HG03159 (cell line): ENCODE data around the gene LPCAT1.

Experiments
- ATAC-seq: cut with Tn5 transposase; IDR thresholded peaks from one replicate; pipeline ENCODE4 v1.9.1; 2021; ENCODE audit warnings: mild to moderate bottlenecking, moderate library complexity; ENCODE audit not compliant: unreplicated experiment

LPCAT1 gene

DNA sequence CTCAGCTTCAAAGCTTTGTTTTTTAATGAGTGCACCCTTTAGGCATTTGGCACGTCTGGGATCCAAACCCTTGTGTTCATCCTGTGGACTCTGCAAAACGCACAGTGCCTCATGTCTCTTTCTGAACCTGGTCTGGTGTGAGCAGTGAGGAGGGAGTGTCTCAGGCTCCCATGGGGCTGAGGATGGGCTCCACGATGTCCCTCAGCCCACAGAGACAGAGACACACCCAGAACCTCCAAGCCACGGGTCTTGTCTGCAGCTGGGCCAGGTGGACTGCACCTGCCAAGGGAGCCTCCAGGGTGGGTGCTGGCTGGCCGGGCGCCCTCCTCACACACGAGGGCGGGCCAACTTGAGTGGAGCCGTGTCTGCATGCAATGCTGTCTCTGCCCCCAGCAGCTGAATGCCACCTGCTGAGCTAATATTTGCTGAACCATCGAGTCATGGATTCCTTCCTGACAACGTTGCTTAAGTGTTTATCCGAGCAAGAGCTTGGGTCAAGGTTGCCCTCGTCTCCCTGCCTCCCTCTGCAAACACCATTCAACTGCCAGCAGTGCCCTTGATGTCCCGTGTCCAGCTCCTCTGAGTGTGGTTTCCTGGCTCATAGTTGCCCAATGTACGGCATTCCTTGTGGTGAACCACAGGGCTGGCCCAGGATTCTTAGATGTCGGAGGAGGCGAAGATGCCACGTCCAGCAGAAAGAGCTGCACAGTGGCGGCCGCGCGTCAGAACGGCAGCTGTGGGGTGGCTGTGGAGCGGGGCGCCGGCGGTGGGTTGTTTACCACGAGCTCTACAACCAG is 31.4 kb upstream of the LPCAT1 start:
- ATAC-seq: no peak

DNA sequence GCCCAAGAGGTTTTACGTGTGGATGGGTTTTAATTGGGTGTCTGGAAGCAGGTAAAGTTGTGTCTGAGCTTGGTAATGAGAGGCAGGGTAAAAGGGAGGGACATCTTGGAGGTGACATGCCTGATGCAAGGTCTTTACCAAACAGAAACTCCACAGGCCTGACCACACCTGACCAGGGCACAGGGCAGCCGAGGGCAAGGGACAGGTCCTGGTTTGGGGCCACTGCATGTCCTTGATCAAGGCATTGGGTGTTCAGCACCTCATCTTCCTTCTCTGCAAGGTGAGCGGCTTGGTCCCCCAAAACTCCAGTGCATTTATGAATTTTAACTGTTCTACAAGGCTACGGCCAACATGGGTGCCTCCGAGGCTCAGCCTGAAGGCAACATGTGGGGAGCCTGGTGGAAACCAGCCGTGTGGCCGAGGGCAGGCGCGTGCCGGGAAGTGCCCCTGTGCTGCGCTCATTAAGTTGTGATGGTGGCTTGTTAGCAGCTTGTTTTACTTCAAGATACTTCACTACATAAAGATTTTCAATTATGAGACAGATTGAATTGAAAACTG is 30.7 kb upstream of the LPCAT1 start:
- ATAC-seq: no peak

DNA sequence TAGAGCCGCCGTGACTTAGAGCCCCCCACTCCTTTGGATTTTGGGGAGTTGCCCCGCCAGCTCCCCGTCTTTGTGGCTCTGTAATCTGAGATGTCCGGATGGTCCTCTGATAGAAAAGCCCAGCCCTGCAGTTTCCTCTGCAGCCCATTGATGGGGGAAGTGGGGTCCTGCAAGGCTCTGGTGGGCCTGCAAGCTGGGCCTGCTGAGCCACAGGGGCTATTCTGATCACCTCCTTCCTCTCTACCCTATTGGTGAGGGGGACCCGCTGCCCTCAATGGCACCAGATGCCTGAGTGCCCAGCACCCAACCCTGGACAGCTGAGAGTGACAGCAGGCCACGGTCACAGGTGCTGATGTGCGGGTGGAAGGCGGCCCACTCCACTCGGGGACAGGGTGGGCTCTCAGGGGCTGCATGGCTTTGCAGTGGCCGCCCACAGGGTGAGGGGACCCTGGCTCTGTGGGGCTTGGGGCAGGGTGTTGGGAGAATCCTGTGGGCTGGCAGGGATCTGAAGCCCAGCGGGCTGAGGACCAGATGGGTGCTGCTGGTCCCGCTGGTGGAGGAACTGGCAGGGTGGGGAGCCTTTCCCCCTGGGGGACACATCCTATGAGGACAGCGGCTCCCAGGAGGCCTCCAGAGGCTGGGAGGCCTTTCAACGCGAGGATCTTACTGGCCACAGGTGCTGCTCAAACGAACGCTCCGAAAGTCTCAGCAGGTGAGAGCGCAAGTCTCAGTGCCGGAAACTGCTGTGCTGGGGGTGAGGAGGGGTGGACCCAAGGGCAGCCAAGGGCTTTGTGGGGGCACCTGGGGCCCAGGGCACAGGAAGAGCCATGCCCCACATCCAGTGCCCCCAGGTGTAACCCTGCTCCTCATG is 30.0 kb upstream of the LPCAT1 start:
- ATAC-seq: no peak

DNA sequence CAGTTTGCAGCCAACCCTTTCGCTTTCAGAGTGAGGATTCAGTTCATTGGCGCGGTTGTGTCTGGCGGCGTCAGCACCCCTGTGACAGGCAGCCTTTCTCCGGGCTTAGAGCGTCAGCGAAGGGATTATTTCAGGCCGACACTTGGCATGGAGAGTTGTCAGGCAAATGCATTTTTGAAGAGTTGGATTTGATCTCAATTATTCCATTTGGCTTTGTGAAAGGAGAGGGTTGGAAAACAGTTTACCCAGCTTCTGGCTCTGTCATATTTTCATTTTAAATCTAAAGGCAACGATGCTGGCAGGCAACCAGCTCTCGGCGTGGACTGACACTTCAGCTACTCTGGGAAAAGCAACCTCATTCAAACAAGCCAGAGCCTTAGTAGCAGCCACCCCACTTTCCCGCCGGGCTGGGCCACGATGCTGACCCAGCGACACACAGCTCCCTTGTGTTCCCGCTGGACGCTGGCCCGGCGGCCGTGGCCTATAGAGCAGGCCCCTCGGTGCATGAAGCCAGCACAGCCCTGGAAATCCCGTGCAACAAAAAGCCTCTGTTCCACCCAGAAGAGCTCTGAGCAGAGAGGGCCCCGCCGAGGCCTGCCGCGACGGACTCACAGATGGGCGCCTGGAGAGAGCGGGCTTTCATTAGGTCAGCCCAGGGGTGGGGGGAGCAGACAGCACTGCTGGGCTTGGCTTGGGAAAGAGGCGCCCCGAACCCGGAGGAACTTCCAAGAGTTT is 28.9 kb upstream of the LPCAT1 start:
- no peak for ATAC-seq

DNA sequence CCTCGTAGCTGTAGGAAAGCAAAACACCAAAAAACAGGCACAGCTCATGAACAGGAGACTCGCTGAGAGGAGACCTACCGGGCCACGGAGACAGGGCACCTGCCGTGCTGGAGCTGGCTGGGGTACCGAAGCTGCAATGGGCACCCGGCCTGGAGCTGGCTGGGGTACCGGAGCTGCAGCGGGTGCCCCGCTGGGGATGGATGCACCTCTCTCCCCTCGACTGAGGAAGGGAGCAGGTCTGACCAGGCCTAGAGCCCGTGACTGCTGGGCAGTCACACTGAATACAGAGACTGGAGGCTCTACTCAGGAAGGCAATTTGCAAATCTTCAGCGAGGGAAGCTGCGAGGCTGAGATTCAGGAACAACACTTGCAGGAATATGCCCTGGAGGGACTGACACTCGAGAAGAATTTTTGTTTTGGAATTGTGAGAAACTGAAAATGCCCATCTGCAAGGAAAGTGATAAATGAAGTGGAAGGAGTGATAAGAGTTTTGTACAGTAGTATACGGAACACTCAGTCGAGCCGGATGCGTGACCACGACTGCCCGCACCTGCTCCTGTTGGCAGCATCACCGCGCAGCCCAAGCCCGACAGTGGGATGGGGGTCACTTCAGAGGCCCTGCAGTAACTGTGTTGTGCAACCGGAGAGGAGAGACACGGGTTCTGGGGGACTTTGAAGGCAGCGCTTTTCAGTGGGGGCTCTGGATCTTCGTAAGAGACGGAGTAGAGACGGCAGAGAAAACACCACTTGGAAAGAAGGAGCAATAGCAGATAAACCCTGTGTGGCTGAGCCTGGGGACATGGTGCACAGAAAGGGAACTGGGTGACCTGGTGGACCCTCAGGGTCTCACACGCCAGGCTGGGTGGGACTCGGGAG is 27.9 kb upstream of the LPCAT1 start:
- ATAC-seq: no peak

DNA sequence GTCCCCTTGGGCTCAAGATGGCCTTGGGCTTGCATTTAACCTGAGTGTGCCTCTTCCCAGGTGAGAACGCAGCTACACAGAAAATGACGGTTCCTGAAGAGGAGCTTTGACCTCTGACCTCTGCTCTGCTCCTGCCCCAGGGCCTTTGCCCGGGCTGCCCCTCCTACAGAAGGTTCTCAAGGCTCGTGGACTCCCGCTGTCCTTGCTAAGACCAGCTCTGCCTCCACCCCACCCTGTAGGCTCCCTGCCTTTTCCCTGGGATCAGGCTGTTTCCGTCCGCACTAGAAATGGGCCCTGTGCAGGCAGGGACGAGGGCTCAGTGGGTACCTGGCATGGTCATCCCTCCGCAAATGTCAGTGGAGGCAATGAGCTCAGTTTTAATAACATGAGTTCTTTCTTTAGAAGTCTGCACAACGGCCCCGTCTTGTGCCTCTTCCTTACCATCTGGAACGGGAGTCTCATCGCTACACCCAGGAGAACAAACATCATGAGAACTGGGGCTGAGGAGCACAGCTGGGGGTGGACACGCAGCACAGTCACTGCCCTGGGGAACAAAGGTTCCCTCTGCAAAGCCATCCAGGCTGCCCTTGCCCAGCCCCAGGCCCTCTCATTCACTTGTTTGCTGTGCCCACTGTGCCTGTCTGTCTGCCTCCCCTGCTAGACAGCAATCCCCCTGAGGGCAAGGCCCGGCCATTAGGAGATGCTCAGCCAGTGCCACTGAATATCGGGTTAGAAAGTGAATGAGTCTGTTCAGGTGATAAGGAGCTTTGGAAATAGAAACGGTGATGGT is 26.7 kb upstream of the LPCAT1 start:
- ATAC-seq: no peak

DNA sequence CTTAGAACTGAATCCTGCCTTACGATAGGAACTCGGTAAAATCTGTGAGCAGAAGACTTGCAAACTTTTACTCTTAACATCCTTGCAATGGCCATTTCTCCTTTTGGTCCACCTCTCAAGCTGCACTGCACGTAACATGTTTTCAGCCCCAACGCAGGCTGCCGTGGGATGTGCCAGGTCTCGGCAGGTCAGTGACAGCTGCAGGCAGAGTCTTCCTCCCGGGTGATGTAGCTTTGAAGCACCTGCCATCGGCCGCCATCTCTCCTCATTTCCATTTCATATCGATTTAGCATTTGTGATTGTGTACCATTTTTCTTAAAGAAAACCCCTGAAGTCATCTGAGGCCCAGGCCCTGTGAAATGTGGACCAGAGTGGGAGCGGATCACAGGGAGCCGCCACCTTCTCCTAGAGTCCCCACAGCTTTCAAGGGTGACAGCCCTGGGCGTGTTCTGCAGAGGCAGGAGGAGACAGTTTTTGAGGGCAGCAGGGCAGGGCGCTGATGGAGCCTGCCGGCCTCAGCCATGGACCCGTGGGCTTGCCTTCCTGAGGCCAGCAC is 25.8 kb upstream of the LPCAT1 start:
- ATAC-seq: no peak

DNA sequence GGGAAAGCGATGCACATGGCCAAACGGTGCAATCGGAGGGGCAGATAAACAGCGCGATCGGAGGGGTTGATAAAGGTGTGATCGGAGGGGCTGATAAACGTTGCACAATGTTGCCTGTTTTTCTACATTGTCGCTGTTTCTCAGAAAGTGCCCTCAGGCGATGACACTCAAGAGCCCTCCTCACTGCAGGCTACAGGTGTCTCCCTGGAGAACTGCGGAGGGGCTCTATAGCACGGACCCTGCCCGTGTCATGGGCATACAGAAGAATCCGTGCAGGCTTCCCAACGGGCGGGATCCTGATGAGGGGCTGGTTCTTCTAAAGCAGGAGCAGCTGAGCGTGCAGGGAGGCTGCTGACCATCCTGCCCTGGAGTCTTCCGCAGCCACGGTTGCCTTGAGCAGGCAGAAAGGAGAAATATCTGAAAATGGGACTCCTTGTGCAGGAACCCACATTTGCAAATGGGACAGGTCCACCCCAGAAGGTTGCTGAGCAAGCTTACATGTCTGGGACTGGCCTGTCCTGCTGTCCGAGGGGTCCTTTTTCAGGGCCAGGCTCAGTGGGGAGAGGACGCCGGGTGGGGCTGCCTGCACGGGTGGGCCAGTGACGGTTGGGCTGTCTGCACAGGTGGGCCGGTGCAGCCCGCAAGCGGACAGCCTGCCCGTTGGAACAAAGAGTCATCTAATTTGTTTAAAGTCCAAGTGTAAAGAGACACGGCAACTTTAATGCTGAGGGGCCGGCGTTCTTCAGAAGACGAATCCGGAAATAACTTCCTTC is 25.1 kb upstream of the LPCAT1 start:
- no peak for ATAC-seq

DNA sequence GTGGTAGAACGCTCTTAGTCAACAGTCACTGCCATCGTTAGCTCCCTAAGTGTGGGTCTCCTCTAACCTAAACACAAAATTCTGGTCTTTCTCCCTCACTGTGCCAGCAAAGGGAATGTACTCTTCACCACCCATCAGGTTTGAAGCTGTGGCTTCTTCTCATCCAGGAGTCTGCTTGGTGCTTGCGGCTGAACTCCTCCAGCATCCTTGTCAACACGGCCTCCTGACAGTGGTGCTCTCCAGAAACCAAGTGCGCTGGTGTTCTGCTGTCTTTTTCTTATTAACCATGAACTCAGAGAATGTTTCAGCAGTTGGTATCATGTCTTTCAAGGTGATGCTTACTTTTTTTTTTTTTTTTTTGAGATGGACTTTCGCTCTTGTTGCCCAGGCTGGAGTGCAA is 23.9 kb upstream of the LPCAT1 start:
- no peak for ATAC-seq

DNA sequence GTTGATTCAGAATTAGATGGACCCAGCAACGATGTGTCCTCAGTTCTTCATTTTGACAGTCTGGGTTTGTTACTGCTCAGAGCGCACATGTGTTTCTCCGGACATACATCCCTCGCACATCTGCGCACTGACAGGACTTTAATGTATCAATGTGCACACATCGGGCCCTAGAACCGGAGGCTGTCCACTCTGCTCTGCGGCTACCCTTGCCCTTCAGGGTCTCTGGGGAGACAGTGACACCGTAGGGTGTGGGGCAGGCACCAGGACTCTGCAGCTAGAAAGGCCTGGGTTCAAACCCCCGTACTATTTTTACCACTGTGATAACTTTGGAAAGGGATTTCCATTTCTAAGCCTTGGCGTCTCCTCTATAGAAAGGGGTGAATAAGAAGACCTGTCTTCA is 23.5 kb upstream of the LPCAT1 start:
- no peak for ATAC-seq

DNA sequence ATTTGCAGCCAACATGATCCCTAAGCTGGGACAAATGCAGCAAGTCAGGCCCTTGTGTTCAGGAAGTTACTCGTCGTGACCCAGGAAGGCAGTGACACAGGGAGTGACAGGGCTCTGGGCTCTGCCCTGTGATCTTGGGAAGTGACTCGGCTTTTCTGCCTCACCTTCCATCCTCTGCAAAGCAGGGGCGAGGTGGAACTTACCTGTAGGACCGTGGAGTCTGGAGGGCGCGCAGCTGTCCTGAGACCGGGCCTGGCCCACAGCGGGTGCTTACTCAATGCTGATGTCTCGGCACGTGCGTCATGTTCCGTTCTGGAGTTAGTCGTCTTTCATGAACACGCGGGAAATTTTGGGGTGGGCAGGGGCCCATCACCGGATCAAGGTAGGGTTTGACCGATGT is 22.8 kb upstream of the LPCAT1 start:
- no peak for ATAC-seq

DNA sequence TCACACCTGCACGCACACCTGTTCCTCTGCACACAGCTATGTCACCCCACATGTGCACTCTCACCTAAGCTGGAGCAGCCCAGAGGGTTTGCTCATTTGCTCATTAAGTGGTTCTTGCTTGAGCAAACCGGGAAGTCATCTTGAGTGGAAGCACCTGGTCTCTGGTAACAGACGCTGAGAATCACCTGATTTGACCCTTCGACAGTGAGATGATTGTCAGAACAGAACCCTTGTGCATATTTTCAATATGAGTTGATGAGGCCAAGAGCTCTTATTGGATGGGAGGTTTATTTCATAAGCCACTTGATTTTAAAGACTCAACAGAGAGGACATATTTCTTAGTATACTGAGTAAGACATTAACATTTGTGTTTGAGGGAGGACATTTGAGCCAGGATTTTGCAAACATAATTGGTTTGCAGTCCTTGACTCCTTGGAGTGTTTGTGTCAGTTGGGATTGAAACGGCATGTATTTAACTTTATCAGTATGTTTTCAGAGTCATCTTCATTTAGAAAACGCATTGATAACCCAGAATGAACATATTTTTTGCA is 22.1 kb upstream of the LPCAT1 start:
- ATAC-seq: no peak

DNA sequence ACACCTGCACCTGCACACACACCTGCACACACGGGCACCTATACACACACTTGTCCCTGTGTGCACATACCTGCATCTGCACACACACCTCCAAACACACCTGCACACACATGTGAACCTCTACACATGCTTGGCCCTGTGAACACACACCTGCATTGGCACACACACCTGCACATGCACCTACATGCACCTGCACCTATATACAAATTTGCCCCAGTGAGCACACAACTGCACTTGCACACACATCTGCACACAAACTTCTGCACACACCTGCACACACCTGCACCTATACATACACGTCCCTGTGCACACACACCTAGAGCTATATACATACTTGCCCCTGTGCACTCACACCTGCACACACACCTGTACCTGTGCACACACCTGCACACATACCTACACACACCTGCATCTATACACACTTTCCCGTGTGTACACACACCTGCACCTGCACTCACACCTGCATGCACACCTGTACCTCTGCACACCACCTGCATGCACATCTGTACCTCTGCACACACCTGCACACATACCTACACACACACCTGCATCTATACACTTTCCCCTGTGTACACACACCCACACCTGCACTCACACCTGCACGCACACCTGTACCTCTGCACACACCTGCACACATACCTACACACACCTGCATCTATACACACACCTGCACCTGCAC is 21.5 kb upstream of the LPCAT1 start:
- no peak for ATAC-seq

DNA sequence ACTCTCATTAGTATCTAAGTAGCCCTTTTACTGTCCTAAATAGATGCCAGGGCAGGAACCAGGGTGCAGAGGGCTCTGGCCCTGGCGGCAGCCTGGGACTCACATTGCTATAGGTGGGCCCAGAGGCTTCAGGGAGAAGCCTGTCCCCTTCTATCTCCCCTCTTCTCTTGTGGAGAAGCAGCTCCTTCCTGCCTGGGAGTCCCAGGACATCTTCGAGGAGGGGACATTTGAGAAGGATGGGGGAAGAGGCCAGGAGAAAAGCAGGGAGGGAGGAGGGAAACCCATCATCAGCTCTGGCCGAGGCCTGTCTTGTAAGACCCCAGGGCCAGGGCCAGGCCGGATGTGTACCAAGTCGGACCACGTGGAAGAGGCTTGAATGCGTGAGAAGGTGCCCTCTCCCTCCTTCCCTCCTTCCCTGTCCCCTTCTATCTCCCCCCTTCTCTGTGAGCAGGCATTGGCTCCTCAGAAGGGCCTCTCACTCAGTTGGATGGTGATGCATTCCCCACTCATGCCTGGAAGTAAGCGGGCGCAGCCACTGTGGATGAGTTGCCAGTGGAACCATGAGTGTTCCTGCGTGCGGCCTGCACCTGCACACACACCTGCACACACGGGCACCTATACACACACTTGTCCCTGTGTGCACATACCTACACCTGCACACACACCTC is 20.7 kb upstream of the LPCAT1 start:
- ATAC-seq: no peak

DNA sequence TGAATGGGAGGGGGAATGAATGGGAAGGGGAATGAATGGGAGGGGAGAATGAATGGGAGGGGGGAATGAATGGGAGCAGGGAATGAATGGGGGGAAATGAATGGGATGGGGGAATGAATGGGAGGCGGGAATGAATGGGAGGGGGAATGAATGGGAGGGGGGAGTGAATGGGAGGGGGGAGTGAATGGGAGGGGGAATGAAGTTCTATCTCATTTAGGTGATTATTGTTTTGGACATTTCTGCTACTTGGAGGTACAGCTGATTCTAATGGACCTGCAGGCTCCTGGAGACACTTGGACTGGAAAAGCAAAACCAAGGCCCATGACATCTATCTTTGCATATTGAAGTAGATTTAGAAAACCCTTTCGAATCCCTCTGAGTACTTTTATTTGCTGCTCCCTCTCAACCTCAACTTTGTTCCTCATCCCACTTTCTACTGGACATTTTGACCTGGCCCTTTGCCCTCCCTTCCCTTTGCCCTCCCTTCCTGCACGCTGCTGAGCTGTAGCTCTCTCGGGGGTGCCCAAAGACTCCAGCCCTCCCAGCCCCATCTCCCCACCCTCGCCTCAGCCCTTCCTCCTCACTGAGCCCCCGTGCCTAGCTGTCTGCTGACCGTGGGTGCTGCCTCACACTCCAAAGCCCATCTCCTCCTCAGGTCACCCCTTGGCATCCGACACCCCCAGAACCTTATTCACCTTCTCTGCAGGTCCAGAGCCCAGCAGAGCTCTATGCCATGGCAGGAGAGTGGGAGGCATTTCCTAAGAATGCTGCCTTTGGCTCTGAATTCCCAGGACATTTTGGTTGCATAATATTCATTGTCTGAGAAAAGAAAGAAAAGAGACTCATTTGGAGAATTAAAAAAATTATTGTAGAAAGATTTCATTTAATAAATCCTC is 19.9 kb upstream of the LPCAT1 start:
- ATAC-seq: no peak

DNA sequence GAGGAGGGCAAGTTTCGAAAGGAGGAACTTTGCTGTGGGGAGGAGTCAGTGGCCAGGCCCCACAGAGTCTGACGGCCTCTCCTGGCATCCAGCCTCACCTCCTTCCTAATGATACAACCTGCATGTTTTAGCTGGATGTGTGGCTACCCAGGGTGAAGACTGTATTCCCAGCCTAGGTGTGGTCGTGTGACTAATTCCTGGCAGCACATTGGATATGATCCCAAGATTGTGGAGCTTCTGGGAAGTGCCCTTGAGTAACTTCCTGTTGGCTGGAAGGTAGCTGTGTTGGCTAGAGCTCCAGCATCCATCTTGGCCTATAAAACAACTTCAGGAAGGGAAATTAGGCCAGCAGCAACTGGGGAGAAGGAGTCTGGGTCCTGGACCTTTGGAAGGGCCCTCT is 19.0 kb upstream of the LPCAT1 start:
- no peak for ATAC-seq
